Measurements from ENCODE around the gene MIDN.

The MIDN gene

GRCh38 chr19:1259876-1260748 is 11.7 kb downstream of the MIDN start:
- DNase-seq = no peak

GRCh38 chr19:1260749-1261537 is 12.6 kb downstream of the MIDN start:
- DNase-seq = peak; percentile 89

DNA sequence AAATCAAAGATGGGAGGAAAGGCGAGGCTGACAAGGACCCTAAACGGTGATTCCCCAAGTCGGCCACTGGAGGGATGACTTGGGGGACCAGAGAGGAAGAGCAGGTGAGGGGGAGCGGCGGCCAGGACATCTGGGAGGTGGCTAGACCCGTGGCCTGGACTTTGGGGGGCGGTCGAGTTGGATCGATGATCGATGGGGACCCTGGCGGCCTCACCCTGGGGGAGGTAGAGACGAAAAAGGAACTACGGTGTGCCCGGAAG is 13.1 kb downstream of the MIDN start:
- DNase-seq = no peak

DNA sequence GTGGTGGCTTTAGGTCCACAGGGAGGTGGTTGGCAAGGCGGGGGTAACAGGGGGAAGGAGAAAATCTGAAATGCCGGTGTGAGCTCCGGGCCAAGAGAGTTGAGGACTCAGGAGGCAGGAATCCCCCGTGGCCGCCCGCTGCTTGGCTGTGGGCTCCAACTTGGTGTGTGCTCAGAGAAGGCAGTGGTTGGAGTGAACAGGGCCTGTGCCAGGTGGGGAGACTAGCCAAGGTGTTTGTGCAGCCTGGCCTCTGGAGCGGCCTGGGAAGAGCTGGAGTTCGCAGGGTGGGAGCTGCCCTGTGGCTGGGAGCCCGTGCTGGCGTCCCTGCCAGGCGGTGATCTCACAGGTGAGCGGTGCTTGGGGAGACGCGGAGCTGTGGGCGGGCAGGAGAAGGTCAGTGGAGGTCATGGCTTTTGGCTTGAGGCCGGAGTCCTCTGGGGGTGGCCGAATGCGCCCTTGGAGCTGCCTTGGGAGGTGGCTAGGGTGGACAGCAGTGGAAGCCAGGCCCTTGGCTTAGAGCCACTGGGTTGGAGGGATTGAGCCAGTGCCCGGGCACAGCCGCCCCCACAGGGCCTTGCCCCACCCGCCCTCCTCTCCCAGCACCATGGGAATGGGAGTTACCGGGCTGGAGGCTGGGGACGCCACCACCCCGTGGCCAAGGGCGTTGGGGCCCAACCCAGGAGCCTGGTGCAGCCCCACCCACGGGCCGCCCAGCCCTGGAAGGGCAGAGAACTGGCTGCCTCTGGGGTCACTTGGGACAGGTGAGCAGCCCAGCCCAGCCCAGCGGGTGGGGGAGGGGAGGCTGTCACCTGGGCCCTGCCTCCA is 13.6 kb downstream of the MIDN start:
- no peak for DNase-seq

- DNase-seq = no peak
Observed at GRCh38 chr19:1262623-1263123, 14.3 kb downstream of the MIDN start.

DNA sequence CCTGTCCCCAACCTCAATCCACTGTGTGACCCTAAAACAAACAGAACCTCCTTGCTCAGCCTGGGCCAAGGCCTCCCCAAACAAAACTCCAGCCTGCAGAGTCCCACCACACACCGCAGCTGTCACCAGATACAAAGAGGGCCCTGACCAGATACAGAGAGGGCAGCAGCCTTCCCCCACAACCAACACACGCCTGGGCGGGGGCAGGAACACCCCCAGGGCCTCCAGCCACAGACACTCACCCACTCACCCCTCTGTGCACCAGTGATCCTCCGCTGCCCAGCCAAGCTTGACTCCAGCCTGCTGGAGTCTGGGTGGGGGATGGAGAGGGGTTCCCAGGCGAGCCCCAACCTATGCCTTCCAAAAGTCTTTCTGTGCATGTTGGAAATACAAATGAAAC is 14.8 kb downstream of the MIDN start:
- no peak for DNase-seq

DNA sequence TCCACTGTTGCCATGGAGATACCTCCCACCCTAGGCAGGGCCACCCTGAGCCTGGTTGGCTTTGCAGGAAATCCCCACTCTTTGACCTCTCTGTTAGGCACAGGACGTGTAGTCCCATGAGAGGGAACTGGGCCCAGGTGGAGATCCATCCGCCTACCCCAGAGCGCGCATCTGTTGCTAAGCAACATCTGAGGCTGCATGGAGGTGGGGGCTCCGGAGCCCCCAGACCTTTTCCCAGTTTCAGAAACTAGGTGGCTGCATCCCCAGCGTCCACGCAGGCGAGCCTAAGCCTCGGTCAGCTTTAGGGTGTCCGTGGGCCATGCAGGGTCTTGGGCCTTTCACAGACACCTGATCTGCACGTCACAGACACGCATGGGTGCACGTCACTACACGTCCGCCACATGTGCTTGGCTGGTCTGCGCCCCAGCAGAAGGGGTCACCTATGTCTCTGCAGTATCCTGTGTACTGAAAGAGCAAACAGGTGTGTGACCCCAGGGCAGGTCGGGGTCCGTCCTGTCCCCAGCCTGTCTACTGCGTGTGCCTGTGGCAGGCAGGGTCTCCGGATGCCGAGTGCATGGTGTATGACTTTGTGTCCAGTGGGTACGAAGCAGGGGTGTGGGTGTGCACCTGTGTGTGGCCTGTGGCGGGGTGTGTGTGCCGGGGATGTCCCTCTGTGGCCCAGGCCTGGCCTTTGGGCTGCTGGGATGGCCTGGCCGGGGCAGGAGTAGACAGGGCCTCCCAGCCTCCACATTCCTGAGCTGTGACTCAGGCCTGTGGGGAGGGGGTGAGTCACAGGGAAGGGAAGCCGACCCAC is 16.6 kb downstream of the MIDN start:
- no peak for DNase-seq

- DNase-seq = no peak
Observed at GRCh38 chr19:1265615-1266128, 17.3 kb downstream of the MIDN start.

DNA sequence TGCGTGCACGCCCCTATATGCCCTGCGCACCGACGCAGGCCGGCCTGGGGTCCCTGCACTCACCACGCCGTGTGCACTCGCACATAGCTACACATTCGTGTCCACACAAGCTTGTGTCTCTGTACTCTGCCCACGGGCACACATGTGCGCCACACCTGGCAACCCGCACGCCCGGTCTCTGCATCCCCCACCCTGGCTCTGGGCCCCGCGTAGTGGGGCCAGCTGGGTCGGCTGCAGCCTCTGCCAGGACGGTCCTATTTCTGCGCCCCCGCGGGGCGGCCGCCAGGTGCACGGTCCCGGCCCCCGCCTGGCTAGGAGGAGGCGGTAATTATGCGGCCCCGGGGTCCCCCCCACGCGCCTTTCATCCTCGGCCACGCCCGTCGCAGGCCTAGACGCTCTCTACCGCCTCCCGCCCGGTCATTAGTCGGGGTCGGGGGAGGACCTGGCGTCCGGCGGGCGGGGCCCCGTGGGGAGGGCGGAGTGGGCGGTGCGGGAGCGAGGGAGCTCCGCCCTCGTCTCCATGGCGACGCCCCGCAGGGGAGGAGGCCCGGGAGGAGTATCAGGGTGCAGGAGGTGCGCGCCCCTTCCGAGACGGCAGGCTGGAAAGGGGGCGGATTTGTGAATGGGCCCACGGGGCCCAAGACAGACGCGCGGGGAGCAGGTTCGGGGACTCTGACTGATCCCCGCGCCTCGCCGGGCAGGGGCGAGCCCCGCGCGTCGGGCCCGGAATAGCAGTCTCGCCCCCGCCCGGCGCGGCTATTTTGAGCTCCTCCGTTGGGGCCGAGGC is 17.9 kb downstream of the MIDN start:
- DNase-seq = no peak

GRCh38 chr19:1266916-1267476 is 18.6 kb downstream of the MIDN start:
- DNase-seq = no peak

- no peak for DNase-seq
Observed at GRCh38 chr19:1267477-1268225, 19.3 kb downstream of the MIDN start.

GRCh38 chr19:1268226-1269064 is 20.1 kb downstream of the MIDN start:
- no peak for DNase-seq

DNA sequence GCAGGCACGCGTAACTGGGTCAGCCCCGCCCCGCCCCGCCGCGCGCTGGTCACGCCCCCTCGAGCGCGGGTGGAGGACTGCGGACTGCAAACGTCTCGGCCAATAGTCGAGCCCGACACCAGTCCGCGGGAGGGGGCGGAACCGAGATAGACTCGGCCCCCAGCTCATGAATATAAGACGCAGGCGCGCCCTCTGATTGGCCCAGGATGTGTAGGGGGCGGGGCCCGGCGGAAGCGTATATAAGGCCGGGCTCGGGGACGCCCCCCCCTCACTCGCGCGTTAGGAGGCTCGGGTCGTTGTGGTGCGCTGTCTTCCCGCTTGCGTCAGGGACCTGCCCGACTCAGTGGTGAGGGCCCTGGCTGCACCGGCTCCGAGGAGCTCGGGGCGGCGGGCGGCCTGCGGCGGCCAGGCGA is 20.7 kb downstream of the MIDN start, which contains the start of gene CIRBP:
Gene CIRBP (plus strand): TSS at position 268 of the 413 bp plus-strand sequence. CDS start 1,602 bp downstream, outside the sequence.
- peak; percentile 96 for DNase-seq

- DNase-seq = peak; percentile 71
Observed at GRCh38 chr19:1269478-1270212, 21.3 kb downstream of the MIDN start.

DNA sequence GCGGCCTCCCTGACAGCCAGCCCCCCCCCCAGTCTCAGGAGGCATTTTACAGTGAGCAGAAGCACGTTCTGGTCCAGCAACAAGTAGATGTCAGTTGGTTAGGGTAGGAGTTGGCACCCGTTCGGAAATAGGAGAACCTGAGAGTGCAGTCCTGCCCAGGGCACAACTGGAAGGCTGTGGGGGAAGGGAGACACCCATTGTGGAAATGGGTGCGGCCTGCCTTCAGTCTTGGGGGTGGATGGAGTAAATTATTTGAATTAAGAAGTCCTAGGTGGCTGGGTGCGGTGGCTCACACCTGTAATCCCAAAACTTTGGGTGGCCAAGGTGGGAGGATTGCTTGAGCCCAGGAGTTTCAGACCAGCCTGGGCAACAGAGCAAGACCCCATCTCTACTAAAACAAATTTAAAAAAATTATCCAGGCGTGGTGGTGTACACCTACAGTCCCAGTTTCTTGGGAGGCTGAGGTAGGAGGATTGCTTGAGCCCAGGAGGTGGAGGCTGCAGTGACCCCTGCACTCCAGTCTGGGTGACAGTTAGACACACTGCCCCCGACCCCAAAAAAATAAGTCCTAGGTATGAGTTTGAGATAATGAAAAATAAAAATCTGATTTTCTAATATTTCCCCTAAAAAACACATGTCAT is 21.9 kb downstream of the MIDN start:
- DNase-seq = no peak

- no peak for DNase-seq
Observed at GRCh38 chr19:1270854-1271527, 22.6 kb downstream of the MIDN start.
